ENCODE data around the gene PDCD6IP.
"Not testable (repeated sequence)": the region's sequence is repeated elsewhere in the genome, so short reads cannot be mapped to it uniquely, and the experiment has no call there.

The PDCD6IP gene

DNA sequence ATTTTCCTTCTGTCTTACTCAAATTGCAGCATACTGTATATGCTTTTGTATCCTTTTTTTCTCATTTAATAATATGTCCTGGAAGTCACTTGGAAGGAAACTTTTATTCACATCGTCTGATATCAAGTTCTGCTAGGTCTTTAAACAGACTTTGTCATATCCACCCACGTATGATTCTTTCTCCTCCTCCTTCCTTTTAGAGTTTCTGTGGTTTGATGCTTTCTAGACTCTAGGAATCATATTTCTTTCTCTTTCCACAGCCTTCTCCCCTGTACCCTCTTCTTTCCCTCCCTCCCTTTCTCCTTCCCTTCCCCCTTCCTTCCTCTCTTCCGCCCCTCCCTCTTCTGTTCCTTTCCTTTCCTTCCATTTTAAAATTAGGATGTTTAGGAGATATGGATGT, 52.2 kb downstream of the PDCD6IP start:
- not testable (repeated sequence) for DNase-seq (ENCODE audit: low spot score)

DNA sequence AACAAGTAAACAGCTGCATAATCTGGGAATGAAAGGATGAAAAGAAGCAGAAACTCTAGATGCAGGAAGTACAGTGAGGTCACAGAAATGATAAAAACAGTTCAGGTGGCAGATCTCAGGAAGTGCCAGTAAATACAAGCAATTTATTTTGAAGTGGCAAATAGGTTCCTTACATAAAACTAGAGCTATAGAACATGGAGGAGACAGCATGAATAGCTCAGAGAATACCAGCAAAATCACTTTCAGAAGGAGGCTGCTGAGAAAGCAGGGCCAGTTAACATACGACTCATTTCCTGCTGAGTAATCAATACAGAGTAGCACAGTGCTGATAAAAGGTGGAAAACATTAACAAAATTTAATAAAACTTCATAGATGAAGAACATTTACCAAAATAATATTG, 57.0 kb downstream of the PDCD6IP start:
- DNase-seq (ENCODE audit: low spot score): not testable (repeated sequence)

DNA sequence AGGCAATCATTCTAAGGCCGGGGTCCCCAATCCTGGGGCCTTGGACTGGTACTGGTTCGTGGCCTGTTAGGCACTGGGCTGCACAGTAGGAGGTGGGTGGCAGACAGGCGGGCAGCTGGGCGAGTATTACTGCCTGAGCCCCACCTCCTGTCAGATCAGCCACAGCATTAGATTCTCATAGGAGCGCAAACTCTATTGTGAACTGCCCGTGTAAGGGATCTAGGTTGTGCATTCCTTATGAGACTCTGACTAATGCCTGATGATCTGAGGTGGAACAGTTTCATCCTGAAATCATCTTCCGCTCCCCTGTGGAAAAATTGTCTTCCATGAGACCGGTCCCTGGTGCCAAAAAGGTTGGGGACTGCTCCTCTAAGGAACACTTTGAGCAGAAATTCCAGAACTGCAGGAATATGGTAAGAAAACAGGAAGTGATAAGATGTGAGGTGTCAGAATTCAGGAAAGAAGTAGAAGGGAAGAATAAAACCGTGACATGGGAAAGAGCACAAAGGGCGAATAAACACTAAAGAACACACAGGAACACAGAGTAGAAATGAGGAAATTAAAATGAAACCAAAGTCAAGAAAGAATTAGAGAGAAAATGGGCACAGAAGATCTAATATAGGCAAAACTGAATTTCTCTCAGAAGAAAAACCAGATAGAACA, 57.6 kb downstream of the PDCD6IP start:
- DNase-seq (ENCODE audit: low spot score): no peak

DNA sequence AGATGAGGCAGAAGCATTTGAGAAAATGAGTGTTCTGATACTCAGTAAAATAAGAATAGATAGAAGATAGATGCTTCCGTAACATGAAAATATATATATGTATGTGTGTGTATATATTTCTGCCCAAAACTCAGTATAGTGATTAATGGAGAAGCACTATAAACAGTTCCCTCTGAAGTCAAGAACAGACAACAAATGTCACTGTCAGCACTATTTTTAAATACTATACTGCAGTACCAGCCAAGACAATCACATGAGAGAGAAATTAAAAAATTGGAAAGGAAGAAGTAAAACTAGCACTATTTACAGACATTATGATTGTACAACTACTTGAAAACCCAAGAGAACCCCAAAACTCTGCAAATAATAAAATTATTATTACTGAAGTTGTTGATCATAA, 59.3 kb downstream of the PDCD6IP start:
- not testable (repeated sequence) for DNase-seq (ENCODE audit: low spot score)

DNA sequence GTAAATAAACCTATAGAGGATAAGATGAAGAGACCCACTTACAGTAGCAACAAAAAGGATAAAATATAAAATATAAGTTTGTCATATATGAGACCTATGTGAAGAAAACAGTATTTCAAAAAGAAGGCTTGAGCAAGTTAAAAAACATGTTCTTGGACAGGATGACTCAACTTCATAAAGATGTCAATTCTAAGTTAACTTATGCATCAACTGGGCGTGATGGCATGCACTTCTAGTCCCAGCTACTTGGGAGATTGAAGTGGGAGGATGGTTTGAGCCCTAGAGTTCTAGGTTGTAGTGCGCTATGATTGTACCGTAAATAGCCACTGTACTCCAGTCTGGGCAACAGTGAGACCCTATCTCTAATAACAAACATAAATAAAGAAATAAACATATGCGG, 59.7 kb downstream of the PDCD6IP start:
- no peak for DNase-seq (ENCODE audit: low spot score)

DNA sequence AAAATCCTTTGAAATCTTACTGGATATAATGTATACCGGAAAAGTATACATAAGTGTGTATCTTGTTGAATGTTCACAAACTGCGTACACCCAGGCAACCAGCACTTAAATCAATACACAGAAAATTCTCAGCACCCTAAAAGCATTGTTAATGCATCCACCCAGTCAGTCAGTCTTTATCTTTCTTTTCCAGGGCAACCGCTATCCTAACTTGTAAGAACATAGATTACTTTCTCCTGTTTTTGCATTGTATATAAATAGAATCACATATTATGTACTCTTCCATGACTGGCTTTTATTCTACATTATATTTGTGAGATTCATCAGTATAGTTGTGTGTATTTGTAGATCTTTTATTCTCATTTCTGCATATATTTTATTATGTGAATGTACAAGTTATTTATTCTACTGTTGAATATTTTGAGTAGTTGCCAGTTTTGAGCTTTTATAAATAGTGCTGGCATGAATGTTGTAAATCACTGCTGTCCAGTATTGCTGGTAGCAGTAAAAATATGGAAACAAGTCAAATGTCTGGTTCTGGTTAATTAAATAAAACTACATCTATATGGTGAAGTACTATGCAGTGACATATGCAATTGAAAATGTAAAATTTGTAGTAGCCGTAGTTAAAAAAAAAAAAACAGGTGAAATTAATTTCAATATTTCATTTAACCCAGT, 62.1 kb downstream of the PDCD6IP start:
- DNase-seq (ENCODE audit: low spot score): no peak

DNA sequence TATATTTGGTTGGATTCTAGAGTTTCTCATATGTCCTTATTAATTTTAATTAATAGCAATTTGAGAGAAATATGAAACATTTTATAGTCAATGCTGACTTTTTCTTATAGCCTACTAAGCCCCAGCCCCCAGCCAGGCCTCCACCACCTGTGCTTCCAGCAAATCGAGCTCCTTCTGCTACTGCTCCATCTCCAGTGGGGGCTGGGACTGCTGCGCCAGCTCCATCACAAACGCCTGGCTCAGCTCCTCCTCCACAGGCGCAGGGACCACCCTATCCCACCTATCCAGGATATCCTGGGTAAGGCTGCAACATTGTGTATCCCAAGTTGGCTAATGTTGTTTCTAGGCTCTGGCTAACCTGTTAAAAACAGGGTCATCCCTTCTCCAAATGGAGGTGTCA, 66.7 kb downstream of the PDCD6IP start:
- no peak for DNase-seq (ENCODE audit: low spot score)

DNA sequence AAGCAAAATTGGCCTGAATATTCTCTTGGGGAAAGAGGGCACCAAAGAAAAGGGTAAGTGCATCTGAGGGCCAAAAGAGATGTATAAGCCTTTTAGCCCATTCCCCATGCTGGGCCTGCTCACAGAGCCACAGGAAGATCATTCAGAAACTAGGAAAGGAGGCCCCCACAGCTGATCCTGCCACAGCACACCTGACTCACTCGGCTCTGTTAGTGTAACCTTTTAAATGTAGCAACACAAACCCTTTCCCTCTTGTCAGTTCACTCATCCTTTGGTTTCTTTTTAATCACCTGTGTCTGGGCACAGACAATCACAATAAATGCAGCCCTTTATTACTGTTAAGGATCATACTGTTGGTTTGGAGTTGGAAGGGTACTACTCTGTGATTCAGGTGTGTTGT, 69.9 kb downstream of the PDCD6IP start:
- DNase-seq (ENCODE audit: low spot score): no peak

DNA sequence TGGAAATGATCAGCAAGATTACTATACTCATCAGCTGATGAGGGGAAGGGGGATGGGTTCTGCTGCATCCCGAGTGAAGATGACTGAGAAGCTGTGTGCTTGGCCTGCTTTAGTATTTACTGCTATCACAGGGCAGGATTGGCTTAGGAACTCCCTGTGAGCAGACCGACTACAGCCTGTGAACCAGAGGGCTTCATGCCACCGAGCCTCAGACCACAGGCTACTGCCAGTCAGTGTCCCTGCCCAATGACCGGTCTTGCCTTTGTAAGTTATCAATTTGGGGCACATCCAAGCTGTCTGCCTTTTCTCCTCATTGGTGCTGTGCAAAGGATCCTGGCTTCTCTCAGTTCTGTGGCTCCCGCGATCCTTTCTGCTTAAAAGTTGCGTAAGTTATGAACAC, 71.5 kb downstream of the PDCD6IP start:
- no peak for DNase-seq (ENCODE audit: low spot score)

DNA sequence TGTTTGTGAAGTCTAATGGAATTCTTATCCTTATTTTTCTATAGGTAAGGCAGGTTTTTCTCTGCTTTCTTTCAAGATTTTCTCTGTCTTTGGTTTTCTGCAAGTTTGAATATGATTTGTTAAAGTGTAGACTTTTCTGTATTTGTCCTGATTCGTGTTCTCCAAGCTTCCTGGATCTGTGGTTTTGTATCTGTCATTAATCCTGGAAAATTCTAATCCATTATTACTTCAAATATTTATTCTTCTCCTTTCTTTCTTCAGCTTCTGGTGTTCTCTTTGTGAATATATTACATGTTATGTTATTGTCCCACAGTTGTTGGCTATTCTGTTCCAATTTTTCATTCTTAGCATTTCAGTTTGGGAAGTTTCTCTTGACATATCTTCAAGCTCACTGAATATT, 76.4 kb downstream of the PDCD6IP start:
- DNase-seq (ENCODE audit: low spot score): no peak

DNA sequence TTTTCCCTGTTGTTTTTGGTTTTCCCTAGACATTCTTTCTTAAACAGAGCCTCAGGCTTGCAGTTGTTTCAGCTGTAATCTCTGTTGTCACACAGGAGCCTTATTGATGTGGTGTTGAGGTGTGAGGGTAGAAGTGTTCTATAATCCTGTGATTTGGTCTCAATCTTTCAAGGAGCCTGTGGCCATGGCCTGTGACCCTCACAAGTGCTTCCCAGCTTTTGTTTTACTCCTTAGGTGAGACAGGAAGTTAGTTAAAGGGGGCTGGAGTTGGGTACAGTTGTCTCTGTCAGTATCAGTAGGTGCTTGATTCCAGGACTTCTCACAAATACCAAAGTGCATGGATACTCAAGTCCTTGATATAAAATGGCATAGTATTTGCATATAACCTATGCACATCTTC, 77.2 kb downstream of the PDCD6IP start:
- no peak for DNase-seq (ENCODE audit: low spot score)

DNA sequence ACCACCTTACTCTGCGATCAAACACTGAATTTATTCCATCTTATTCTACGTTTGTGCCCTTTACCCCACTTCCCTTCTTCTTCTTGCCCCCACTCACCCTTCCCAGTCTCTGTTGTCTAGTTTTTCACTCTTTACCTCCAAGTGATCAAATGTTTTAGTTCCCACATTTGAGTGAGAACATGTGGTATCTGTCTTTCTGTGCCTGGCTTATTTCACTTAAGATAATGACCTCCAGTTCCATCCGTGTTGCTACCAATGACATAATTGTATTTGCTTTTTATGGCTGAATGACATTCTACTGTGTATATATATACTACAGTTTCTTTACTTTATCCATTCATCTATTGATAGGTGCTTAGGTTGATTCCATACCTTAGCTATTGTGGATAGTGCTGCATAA, 78.8 kb downstream of the PDCD6IP start:
- no peak for DNase-seq (ENCODE audit: low spot score)

DNA sequence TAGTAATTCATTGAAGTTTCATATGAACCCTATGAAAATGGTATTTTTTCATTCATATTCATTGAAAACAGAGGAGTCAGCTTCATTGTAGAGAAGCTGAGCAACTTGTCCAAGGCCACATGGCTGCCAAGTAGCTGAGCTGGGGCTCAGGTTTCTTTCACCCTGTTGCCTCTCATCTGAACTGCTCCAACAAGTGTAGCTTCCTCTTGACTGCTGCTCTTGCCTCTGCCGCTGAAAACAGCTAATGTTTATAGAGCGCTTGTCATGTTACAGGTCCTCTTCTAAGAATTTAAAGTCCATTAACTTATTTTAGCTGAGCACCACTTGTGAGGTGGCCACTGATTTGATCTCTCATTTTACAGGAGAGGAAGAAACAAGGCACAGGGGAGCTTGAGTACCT, 81.1 kb downstream of the PDCD6IP start:
- DNase-seq (ENCODE audit: low spot score): no peak

DNA sequence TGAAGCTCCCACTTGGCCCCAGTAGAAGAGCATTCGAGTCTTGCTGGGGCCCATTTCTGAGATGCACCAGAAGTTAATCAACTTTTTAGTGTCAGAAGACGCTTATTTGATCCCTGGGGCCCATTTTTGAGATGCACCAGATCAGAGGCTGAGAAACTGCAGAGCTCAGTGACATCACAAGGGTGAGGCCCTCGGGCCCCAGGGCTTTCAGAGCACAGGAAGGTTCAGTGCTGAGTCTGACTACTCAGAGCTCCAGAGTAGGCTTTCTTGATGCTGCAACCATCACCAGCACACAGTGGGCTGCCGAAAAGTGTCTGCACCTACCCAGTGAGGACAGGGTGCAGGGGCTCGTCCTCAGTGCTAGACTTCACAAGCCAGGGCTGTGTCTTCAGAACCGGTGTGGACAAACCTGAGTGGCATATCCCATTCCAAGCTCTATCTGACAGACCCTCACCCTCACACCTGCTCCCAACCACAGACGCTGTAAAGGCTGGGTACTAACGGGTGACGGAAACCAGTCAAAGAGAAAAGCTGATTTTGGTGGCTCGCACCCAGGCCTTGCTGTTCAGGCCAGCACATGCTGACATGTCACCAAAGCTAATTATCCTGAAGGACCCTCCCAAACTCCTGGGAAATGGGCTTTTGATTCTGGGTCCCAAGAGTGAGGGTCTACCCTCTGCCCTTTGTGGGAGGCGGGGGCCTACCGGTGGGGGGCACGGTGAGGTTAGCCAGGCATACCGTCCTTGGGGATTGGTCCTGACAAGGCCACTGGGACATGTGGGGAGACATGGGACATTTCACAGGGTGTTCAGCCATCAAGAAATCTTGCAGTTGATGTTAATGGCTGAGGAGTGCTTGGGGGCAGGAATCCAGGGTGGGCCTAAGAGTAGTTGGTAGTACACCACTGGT, 83.0 kb downstream of the PDCD6IP start:
- DNase-seq (ENCODE audit: low spot score): no peak

DNA sequence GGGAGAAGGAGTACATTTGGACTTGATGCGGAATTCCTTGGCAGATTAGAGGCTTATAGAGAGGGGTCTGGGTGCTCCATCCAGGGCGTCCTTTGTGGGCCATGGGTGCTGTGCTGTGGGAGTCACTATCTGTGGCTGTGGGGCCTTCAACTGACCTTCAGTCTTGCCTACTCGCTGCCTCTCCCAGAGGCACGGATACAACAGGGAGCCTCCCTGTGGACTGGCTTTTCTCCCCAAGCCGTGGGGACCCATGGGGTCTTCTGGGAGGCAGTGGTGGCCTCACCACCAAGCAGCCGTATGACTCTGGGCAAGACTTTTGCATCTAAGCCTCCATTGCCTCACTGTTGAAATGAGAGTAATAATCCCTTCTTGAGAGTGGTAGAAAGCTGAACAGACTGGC, 83.9 kb downstream of the PDCD6IP start:
- DNase-seq (ENCODE audit: low spot score): no peak

DNA sequence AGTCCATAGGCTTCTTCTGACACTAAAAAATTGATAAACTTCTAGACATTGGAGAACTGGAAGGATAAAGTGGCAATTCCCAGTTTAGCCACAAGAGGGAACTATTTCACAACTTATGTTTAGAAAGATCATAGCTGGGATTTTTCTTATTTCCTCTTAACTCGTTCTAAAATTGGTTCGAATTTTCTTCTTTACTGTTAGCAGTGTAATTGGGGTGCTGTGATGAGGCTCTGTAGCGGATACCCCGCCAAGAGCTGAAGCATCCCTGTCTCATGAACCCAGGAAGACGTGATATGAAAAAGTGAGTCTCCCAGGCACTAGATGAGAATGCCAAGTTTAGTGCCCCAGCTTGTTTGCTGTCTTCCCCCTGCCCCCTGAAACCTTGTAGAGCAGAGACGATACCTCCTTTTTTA, 85.1 kb downstream of the PDCD6IP start:
- DNase-seq (ENCODE audit: low spot score): peak; percentile 44

DNA sequence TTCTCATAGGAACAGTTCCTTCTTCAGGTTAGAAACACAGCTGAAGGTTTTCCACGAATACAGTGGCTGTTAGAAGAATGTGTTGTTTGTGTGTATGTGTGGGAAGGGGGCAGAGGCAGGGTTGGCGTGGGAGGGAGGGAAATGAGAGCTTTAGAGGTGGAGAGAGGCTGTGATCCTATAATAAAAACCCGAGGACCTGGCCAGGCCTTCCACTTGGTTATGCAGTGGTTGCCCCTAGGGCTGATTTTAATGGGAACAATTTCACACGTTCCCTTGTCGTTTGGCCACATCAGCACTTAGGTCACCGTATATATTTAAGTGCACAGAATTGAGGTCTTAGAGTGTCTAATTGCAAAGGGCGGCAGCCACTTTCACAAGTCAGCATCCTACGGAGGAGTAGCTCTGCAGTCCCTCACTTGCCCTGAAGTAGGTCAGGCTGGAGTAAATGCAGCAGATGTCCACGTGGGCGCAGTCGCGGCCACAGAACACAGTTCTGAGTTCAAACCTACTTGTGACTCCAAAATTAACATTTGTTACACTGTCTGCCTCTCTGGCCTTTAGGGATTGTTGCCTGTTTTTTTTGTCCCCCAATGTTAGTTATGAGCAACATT, 85.6 kb downstream of the PDCD6IP start:
- no peak for DNase-seq (ENCODE audit: low spot score)

DNA sequence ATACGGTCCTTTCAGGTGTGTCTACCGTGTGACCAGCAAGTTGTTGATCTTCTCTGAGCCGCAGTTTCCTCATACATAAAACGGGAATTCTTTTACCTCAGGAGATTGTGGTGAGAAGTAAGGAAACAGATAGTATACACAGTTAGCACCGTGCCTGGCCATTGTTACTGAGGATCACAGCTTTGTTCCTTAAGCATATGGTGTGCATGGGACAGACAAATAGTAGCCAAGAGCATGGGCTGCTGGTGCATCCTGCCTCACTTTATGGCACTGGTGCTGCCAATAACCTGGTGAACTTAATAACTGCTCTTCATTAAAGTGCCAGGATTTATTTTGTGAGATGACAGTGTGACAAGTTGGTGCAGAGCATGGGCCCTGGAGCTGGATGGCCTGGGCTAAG, 86.3 kb downstream of the PDCD6IP start:
- no peak for DNase-seq (ENCODE audit: low spot score)

DNA sequence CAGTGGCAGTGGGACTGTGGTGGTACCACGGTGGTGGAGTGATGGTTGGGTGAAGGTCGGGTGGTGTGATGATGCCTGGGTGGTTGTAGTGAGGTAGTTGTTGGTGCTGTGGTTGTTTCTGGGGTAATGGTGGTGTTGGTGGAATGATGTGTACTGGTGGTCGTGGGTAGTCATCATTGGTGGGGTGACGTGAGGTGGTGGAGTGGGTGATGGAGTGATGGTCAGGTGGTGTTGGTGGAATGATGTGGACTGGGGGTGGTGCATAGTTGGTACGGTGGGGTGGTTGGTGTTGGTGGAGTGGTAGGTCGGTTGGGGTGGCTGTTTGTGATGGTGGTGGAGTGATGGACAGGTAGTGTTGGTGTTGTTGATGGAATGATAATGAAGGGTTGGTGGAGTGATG, 87.1 kb downstream of the PDCD6IP start:
- DNase-seq (ENCODE audit: low spot score): no peak

DNA sequence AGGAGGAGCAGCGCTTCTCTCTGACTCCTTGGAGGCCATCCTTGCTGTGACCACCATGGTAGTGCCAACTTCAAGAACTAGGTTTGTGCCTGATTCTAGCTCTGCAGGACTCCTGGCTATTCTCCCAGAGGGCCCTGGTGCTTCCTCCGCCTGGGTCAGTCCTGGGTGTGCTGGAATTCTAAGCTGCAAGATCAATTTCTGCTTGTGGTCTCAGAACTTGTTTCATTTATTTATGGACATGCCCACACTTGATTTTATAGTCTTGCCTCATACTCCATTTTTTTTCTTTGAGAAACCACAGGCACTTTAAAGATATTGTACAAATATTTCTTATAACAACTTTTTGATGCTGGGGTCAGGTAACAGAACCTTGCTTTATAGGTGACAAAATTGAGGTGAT, 87.6 kb downstream of the PDCD6IP start:
- DNase-seq (ENCODE audit: low spot score): no peak

DNA sequence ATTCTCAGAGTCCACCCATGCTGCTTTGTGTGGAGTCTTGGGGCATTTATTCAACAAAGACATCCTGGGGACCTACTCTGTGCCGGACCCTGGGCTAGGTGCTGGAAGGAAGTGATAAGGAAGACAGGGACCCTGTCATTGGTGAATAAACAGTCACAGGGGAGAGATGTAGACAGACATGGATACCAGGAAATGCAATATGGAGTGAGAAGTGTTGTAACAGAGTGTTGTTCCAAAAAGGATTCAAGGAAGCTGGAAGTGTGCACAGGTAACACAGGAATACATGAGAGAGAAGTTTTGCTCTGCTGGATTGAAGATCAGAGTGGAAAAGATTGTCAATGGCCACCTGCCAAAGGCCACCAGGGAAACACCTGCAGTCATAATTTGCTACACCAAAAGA, 89.0 kb downstream of the PDCD6IP start:
- no peak for DNase-seq (ENCODE audit: low spot score)

DNA sequence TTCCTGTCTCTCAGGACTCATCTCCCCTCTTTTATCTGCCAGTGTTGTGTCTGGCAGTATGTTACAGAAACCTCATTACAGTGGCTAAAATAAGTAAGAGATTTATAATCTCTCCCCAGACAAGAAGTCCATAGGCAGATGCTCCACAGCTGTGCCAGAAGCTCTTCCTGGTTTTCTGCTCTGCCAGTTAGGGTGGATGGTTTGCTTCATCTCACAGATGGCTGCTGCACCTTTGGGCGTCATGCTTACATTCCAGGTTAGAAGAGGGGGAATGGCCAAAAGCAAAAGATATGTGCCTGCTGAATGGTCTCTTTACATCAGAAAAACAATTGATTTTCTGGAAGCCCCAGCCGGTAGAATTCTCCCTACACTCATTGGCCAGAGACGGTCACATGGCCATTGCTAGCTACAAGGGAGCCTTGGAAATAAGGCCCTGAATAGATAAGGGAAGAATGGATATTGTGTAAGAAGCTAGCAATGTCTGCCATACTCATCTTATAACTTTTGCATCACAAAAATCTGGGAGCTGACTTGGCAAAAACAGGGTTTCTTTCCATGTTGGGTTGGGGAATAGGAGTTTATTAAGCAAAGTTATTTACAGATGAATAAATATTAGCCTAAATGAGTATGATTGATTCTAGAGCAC, 91.1 kb downstream of the PDCD6IP start:
- no peak for DNase-seq (ENCODE audit: low spot score)

Data from putamen (tissue), 1 donor.